HepG2 (cell line): ENCODE results near the gene TPM2. TPM values are rescaled to one million over a fixed set of nuclear protein-coding genes. Genes with fewer than 3 reads are reported as not detected.

ENCODE experiments used
- AKAP8 ChIP-seq: sonication (generic); formaldehyde crosslinking; IDR thresholded peaks from 2 replicates; pipeline ENCODE4 v1.5.1; 2020; ENCODE audit warnings: mild to moderate bottlenecking, missing genetic modification reagents
- ARHGAP35 ChIP-seq: sonication (generic); formaldehyde crosslinking; IDR thresholded peaks from 2 replicates; pipeline ENCODE4 v1.9.0; 2022; ENCODE audit warnings: mild to moderate bottlenecking, inconsistent platforms, moderate library complexity, missing genetic modification reagents, borderline replicate concordance
- ATF1 ChIP-seq: IDR thresholded peaks from 2 replicates; pipeline ENCODE4 v1.6.1; 2016; ENCODE audit warnings: mild to moderate bottlenecking, control low read depth
- DMAP1 ChIP-seq: IDR thresholded peaks from 2 replicates; pipeline ENCODE4 v1.6.1; 2016
- ELF3 ChIP-seq: IDR thresholded peaks from 2 replicates; pipeline ENCODE4 v1.6.1; 2016; ENCODE audit warnings: missing genetic modification reagents, missing compliant biosample characterization
- FOXO1 ChIP-seq: sonication (generic); formaldehyde crosslinking; IDR thresholded peaks from 2 replicates; pipeline ENCODE4 v1.4.0; 2020; ENCODE audit warnings: missing genetic modification reagents
- KLF13 ChIP-seq: sonication (generic); formaldehyde crosslinking; IDR thresholded peaks from 2 replicates; pipeline ENCODE4 v1.4.0; 2020; ENCODE audit warnings: mild to moderate bottlenecking, missing genetic modification reagents
- LCORL ChIP-seq, 2 experiments: fragments of 450-650 bp in 1 of 2; sonication (generic) in 1 of 2; formaldehyde crosslinking in 1 of 2; IDR thresholded peaks; 2 replicates each; pipeline versions ENCODE4 v1.5.0 to v1.6.1; 2017 to 2020; ENCODE audit warnings: antibody characterized with exemption in 1 of 2, missing genetic modification reagents in 1 of 2
- MEIS2 ChIP-seq: sonication (generic); formaldehyde crosslinking; IDR thresholded peaks from 2 replicates; pipeline ENCODE4 v1.9.0; 2021; ENCODE audit warnings: mild to moderate bottlenecking, missing genetic modification reagents
- MXD4 ChIP-seq: IDR thresholded peaks from 2 replicates; pipeline ENCODE4 v1.6.1; 2016; ENCODE audit warnings: mild to moderate bottlenecking, missing biosample characterization, missing genetic modification reagents
- MYC ChIP-seq: sonication (generic); formaldehyde crosslinking; IDR thresholded peaks from 2 replicates; pipeline ENCODE4 v1.9.0; 2021; ENCODE audit warnings: missing genetic modification reagents, borderline replicate concordance
- POLR2AphosphoS2 ChIP-seq: IDR thresholded peaks from 2 replicates; pipeline ENCODE4 v1.6.1; 2011; ENCODE audit warnings: low read depth, low read length, improper control_type of control experiment
- POLR2AphosphoS5 ChIP-seq: IDR thresholded peaks from 2 replicates; pipeline ENCODE4 v1.6.1; 2012; ENCODE audit warnings: low read depth, low read length
- RFX3 ChIP-seq: IDR thresholded peaks from 2 replicates; pipeline ENCODE4 v1.6.1; 2016; ENCODE audit warnings: missing biosample characterization, missing genetic modification reagents
- THRA ChIP-seq: sonication (generic); formaldehyde crosslinking; IDR thresholded peaks from 2 replicates; pipeline ENCODE4 v1.4.0; 2020; ENCODE audit warnings: missing genetic modification reagents, borderline replicate concordance
- ZFP36L1 ChIP-seq: sonication (generic); formaldehyde crosslinking; IDR thresholded peaks from 2 replicates; pipeline ENCODE4 v1.8.0; 2022; ENCODE audit warnings: mild to moderate bottlenecking, missing genetic modification reagents, moderate library complexity
- ZNF546 ChIP-seq: sonication (generic); formaldehyde crosslinking; conservative IDR thresholded peaks from 2 replicates; pipeline ENCODE4 v1.8.1; 2023; ENCODE audit warnings: mild to moderate bottlenecking, missing genetic modification reagents
- ZNF678 ChIP-seq: sonication (generic); formaldehyde crosslinking; IDR thresholded peaks from 2 replicates; pipeline ENCODE4 v1.4.0; 2020; ENCODE audit warnings: mild to moderate bottlenecking, missing genetic modification reagents
- ZNF749 ChIP-seq: sonication (generic); formaldehyde crosslinking; IDR thresholded peaks from 2 replicates; pipeline ENCODE4 v1.8.0; 2022; ENCODE audit warnings: mild to moderate bottlenecking, missing genetic modification reagents, moderate library complexity, borderline replicate concordance
- ZNF788 ChIP-seq: sonication (generic); formaldehyde crosslinking; IDR thresholded peaks from 2 replicates; pipeline ENCODE4 v1.5.0; 2020; ENCODE audit warnings: mild to moderate bottlenecking, missing genetic modification reagents, borderline replicate concordance
- polyA plus RNA-seq, 8 experiments: library from polyadenylated mRNA; depleted of rRNA in 3 of 8; stranded (reverse) in 7 of 8; unstranded in 1 of 8; fragments of >200 nt; fragmentation: Illumina TruSeq in 4 of 8; extraction: Trizol in 4 of 8; gene quantifications; 2 replicates each; pipeline versions ENCODE4 v1.2.1 to v1.2.3, GENCODE V29; 2011 to 2016; ENCODE audit warnings: low read depth in 4 of 8, missing spikeins in 1 of 8, mixed read lengths in 1 of 8; ENCODE audit not compliant: insufficient read depth in 1 of 8
- total RNA-seq, 5 experiments: library from RNA; depleted of rRNA; stranded (reverse); fragments of >200 nt; fragmentation: Illumina TruSeq; extraction: Trizol; gene quantifications; 2 replicates each; pipeline ENCODE4 v1.2.3, GENCODE V29; 2016; ENCODE audit warnings: low read depth in 1 of 5
- TF ChIP-seq, protein P1 (sequence below): sonication (generic); formaldehyde crosslinking; conservative IDR thresholded peaks from 2 replicates; pipeline ENCODE4 v1.4.0; 2020; ENCODE audit warnings: mild to moderate bottlenecking, missing genetic modification reagents, moderate library complexity
- TF ChIP-seq, protein P2 (sequence below): sonication (generic); formaldehyde crosslinking; IDR thresholded peaks from 2 replicates; pipeline ENCODE4 v1.4.0; 2020; ENCODE audit warnings: mild to moderate bottlenecking, missing genetic modification reagents
- TF ChIP-seq, protein P3 (sequence below): sonication (generic); formaldehyde crosslinking; IDR thresholded peaks from 2 replicates; pipeline ENCODE4 v1.4.0; 2020; ENCODE audit warnings: missing genetic modification reagents

TPM2 gene
- total and polyA plus RNA-seq, 2 of the 13 experiments (the other 11 are each of a cell fraction or from before 2014, with no cell fraction given), result 3.1 to 10.7 TPM

DNA sequence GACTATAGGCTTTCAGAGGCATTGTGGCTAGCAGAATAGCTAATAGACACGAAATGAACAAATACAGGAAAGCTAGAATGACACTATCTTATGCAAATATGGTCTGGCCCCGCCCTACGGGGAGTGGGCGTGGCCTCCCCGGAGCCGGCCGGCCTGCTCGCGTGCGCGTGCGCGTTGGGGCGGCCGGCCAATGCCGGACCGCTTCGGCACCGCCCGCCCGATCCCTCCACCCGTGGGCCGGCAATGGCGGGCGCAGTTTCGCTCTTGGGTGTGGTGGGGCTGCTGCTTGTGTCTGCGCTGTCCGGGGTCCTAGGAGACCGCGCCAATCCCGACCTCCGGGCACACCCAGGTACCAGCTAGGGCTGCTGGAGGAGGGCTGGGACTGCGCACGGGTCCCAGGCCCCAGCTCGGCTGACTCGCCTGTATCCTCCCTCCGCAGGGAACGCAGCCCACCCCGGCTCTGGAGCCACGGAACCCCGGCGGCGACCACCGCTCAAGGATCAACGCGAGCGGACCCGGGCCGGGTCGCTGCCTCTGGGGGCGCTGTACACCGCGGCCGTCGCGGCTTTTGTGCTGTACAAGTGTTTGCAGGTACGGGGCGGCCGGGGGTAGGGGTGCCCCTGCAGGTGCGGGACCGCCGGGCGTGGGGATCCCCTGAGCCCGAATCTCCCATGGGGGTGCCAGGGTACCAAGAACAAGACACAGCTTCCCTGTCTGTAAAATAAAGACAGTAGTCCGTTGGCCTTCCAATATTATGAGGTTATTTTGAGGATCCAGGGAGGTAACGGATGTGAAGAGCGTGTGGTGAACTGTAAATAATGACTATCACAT is 31.4 kb downstream of the TPM2 start, which contains the start of gene CCDC107 (continued):
- TF ChIP-seq, protein P1, sequence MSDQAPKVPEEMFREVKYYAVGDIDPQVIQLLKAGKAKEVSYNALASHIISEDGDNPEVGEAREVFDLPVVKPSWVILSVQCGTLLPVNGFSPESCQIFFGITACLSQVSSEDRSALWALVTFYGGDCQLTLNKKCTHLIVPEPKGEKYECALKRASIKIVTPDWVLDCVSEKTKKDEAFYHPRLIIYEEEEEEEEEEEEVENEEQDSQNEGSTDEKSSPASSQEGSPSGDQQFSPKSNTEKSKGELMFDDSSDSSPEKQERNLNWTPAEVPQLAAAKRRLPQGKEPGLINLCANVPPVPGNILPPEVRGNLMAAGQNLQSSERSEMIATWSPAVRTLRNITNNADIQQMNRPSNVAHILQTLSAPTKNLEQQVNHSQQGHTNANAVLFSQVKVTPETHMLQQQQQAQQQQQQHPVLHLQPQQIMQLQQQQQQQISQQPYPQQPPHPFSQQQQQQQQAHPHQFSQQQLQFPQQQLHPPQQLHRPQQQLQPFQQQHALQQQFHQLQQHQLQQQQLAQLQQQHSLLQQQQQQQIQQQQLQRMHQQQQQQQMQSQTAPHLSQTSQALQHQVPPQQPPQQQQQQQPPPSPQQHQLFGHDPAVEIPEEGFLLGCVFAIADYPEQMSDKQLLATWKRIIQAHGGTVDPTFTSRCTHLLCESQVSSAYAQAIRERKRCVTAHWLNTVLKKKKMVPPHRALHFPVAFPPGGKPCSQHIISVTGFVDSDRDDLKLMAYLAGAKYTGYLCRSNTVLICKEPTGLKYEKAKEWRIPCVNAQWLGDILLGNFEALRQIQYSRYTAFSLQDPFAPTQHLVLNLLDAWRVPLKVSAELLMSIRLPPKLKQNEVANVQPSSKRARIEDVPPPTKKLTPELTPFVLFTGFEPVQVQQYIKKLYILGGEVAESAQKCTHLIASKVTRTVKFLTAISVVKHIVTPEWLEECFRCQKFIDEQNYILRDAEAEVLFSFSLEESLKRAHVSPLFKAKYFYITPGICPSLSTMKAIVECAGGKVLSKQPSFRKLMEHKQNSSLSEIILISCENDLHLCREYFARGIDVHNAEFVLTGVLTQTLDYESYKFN (CRISPR knock-in tag), result 0 out of 2 replicates have a peak, but pooled peaks have one; percentile 2
- TF ChIP-seq POLR2AphosphoS5 (peak; percentile 73), KLF13 (CRISPR knock-in tag) (no peak), ZFP36L1 (CRISPR knock-in tag) (0 out of 2 replicates have a peak, but pooled peaks have one; percentile 53), LCORL (IDR thresholded peaks at IDR 0.05) (no peak), LCORL (CRISPR knock-in tag; IDR thresholded peaks at IDR 0.05) (no peak; the same call in none of the 2 replicates), FOXO1 (CRISPR knock-in tag) (no peak), ELF3 (CRISPR knock-in tag) (no peak), ZNF788 (CRISPR knock-in tag) (peak; percentile 65; the same call in 1 of the 2 replicates), ZNF678 (CRISPR knock-in tag) (0 out of 2 replicates have a peak, but pooled peaks have one; percentile 74), DMAP1 (CRISPR knock-in tag) (no peak; the same call in 1 of the 2 replicates), RFX3 (CRISPR knock-in tag) (no peak), AKAP8 (CRISPR knock-in tag) (peak; percentile 72), ZNF546 (CRISPR knock-in tag) (no peak), MYC (CRISPR knock-in tag) (peak; percentile 56), MXD4 (CRISPR knock-in tag) (0 out of 2 replicates have a peak, but pooled peaks have one; percentile 28), POLR2AphosphoS2 (0 out of 2 replicates have a peak, but pooled peaks have one; percentile 49), ARHGAP35 (CRISPR knock-in tag) (0 out of 2 replicates have a peak, but pooled peaks have one; percentile 52), ZNF749 (CRISPR knock-in tag) (peak; percentile 42; the same call in 1 of the 2 replicates), ATF1 (no peak), MEIS2 (no peak), THRA (CRISPR knock-in tag) (peak; percentile 24; the same call in 1 of the 2 replicates)
- TF ChIP-seq, protein P2, sequence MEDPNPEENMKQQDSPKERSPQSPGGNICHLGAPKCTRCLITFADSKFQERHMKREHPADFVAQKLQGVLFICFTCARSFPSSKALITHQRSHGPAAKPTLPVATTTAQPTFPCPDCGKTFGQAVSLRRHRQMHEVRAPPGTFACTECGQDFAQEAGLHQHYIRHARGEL (CRISPR knock-in tag), result peak; percentile 41; the same call in 1 of the 2 replicates
- TF ChIP-seq, protein P3, sequence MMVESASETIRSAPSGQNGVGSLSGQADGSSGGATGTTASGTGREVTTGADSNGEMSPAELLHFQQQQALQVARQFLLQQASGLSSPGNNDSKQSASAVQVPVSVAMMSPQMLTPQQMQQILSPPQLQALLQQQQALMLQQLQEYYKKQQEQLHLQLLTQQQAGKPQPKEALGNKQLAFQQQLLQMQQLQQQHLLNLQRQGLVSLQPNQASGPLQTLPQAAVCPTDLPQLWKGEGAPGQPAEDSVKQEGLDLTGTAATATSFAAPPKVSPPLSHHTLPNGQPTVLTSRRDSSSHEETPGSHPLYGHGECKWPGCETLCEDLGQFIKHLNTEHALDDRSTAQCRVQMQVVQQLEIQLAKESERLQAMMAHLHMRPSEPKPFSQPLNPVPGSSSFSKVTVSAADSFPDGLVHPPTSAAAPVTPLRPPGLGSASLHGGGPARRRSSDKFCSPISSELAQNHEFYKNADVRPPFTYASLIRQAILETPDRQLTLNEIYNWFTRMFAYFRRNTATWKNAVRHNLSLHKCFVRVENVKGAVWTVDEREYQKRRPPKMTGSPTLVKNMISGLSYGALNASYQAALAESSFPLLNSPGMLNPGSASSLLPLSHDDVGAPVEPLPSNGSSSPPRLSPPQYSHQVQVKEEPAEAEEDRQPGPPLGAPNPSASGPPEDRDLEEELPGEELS (CRISPR knock-in tag), result peak; percentile 36; the same call in 1 of the 2 replicates
